ENCODE measurements around the gene SCN1A.

Gene SCN1A

GRCh38 chr2:166127217-166128155 is at the start of gene SCN1A:
Gene SCN1A (minus strand): TSS chr2:166128020. CDS start chr2:166073621, 54,399 bp downstream.
- Histone ChIP-seq H3K4me3 (ENCODE audit: low read depth in 1 of 5, low read length in 5 of 5) (no peak within 1 kb of the TSS), H3K27ac (ENCODE audit: low read depth, low read length) (no peak within 1 kb of the TSS), H3K4me1 (ENCODE audit: control insufficient read depth in 5 of 5, insufficient read depth in 5 of 5, low read length in 5 of 5) (peaks cover 0 to 16% (median 2%) of the 10 kb centered on the region in 5 donors), H3K9me3 (ENCODE audit: control insufficient read depth in 5 of 5, low read length in 5 of 5) (no peaks in the 10 kb centered on the region), H3K27me3 (ENCODE audit: control insufficient read depth in 5 of 5, insufficient read depth in 4 of 5, low read length in 5 of 5) (peaks cover 0 to 2% (median 0%) of the 10 kb centered on the region in 5 donors), H3K9ac (ENCODE audit: low read length in 5 of 5) (no peak within 1 kb of the TSS), H3K36me3 (ENCODE audit: control insufficient read depth in 5 of 5, insufficient read depth in 5 of 5, low read length in 5 of 5) (no peaks in the 10 kb centered on the region)

GRCh38 chr2:166173263-166173662 is 45.4 kb upstream of the SCN1A start:
- H3K9me3 ChIP-seq (ENCODE audit: control insufficient read depth in 5 of 5, low read length in 5 of 5): no peaks in the 10 kb centered on the region
- no peaks in the 10 kb centered on the region for H3K4me1 ChIP-seq (ENCODE audit: control insufficient read depth in 5 of 5, insufficient read depth in 5 of 5, low read length in 5 of 5)
- no peak overlapping the region for H3K27ac ChIP-seq (ENCODE audit: low read depth, low read length)
- H3K36me3 ChIP-seq (ENCODE audit: control insufficient read depth in 5 of 5, insufficient read depth in 5 of 5, low read length in 5 of 5): no peaks in the 10 kb centered on the region
- no peak overlapping the region for H3K4me3 ChIP-seq (ENCODE audit: low read depth in 1 of 5, low read length in 5 of 5)
- H3K9ac ChIP-seq (ENCODE audit: low read length in 5 of 5): no peak overlapping the region
- peaks cover 0 to 3% (median 0%) of the 10 kb centered on the region in 5 donors for H3K27me3 ChIP-seq (ENCODE audit: control insufficient read depth in 5 of 5, insufficient read depth in 4 of 5, low read length in 5 of 5)

GRCh38 chr2:166171216-166171615 is 43.4 kb upstream of the SCN1A start:
- no peak overlapping the region for H3K9ac ChIP-seq (ENCODE audit: low read length in 5 of 5)
- H3K9me3 ChIP-seq (ENCODE audit: control insufficient read depth in 5 of 5, low read length in 5 of 5): no peaks in the 10 kb centered on the region
- H3K4me1 ChIP-seq (ENCODE audit: control insufficient read depth in 5 of 5, insufficient read depth in 5 of 5, low read length in 5 of 5): no peaks in the 10 kb centered on the region
- H3K4me3 ChIP-seq (ENCODE audit: low read depth in 1 of 5, low read length in 5 of 5): no peak overlapping the region
- H3K27ac ChIP-seq (ENCODE audit: low read depth, low read length): no peak overlapping the region
- H3K36me3 ChIP-seq (ENCODE audit: control insufficient read depth in 5 of 5, insufficient read depth in 5 of 5, low read length in 5 of 5): no peaks in the 10 kb centered on the region
- H3K27me3 ChIP-seq (ENCODE audit: control insufficient read depth in 5 of 5, insufficient read depth in 4 of 5, low read length in 5 of 5): peaks cover 0 to 3% (median 0%) of the 10 kb centered on the region in 5 donors

- Histone ChIP-seq H3K27ac (ENCODE audit: low read depth, low read length) (no peak overlapping the region), H3K9ac (ENCODE audit: low read length in 5 of 5) (no peak overlapping the region), H3K36me3 (ENCODE audit: control insufficient read depth in 5 of 5, insufficient read depth in 5 of 5, low read length in 5 of 5) (no peaks in the 10 kb centered on the region), H3K4me1 (ENCODE audit: control insufficient read depth in 5 of 5, insufficient read depth in 5 of 5, low read length in 5 of 5) (no peaks in the 10 kb centered on the region), H3K27me3 (ENCODE audit: control insufficient read depth in 5 of 5, insufficient read depth in 4 of 5, low read length in 5 of 5) (peaks cover 0 to 3% (median 0%) of the 10 kb centered on the region in 5 donors), H3K4me3 (ENCODE audit: low read depth in 1 of 5, low read length in 5 of 5) (no peak overlapping the region), H3K9me3 (ENCODE audit: control insufficient read depth in 5 of 5, low read length in 5 of 5) (no peaks in the 10 kb centered on the region)
Observed at GRCh38 chr2:166170356-166170755, 42.5 kb upstream of the SCN1A start.

GRCh38 chr2:166167449-166167848 is 39.6 kb upstream of the SCN1A start:
- Histone ChIP-seq H3K27me3 (ENCODE audit: control insufficient read depth in 5 of 5, insufficient read depth in 4 of 5, low read length in 5 of 5) (peaks cover 0 to 3% (median 0%) of the 10 kb centered on the region in 5 donors), H3K4me1 (ENCODE audit: control insufficient read depth in 5 of 5, insufficient read depth in 5 of 5, low read length in 5 of 5) (no peaks in the 10 kb centered on the region), H3K9me3 (ENCODE audit: control insufficient read depth in 5 of 5, low read length in 5 of 5) (no peaks in the 10 kb centered on the region), H3K4me3 (ENCODE audit: low read depth in 1 of 5, low read length in 5 of 5) (no peak overlapping the region), H3K36me3 (ENCODE audit: control insufficient read depth in 5 of 5, insufficient read depth in 5 of 5, low read length in 5 of 5) (no peaks in the 10 kb centered on the region), H3K27ac (ENCODE audit: low read depth, low read length) (no peak overlapping the region), H3K9ac (ENCODE audit: low read length in 5 of 5) (no peak overlapping the region)

GRCh38 chr2:166163775-166164174 is 36.0 kb upstream of the SCN1A start:
- Histone ChIP-seq H3K4me1 (ENCODE audit: control insufficient read depth in 5 of 5, insufficient read depth in 5 of 5, low read length in 5 of 5) (no peaks in the 10 kb centered on the region), H3K36me3 (ENCODE audit: control insufficient read depth in 5 of 5, insufficient read depth in 5 of 5, low read length in 5 of 5) (no peaks in the 10 kb centered on the region), H3K4me3 (ENCODE audit: low read depth in 1 of 5, low read length in 5 of 5) (no peak overlapping the region), H3K27me3 (ENCODE audit: control insufficient read depth in 5 of 5, insufficient read depth in 4 of 5, low read length in 5 of 5) (no peaks in the 10 kb centered on the region), H3K9ac (ENCODE audit: low read length in 5 of 5) (no peak overlapping the region), H3K9me3 (ENCODE audit: control insufficient read depth in 5 of 5, low read length in 5 of 5) (no peaks in the 10 kb centered on the region), H3K27ac (ENCODE audit: low read depth, low read length) (no peak overlapping the region)

GRCh38 chr2:166158546-166158945 is 30.7 kb upstream of the SCN1A start:
- H3K27me3 ChIP-seq (ENCODE audit: control insufficient read depth in 5 of 5, insufficient read depth in 4 of 5, low read length in 5 of 5): no peaks in the 10 kb centered on the region
- H3K27ac ChIP-seq (ENCODE audit: low read depth, low read length): no peak overlapping the region
- H3K9ac ChIP-seq (ENCODE audit: low read length in 5 of 5): no peak overlapping the region
- no peaks in the 10 kb centered on the region for H3K4me1 ChIP-seq (ENCODE audit: control insufficient read depth in 5 of 5, insufficient read depth in 5 of 5, low read length in 5 of 5)
- no peak overlapping the region for H3K4me3 ChIP-seq (ENCODE audit: low read depth in 1 of 5, low read length in 5 of 5)
- H3K9me3 ChIP-seq (ENCODE audit: control insufficient read depth in 5 of 5, low read length in 5 of 5): no peaks in the 10 kb centered on the region
- H3K36me3 ChIP-seq (ENCODE audit: control insufficient read depth in 5 of 5, insufficient read depth in 5 of 5, low read length in 5 of 5): no peaks in the 10 kb centered on the region

GRCh38 chr2:166157578-166157977 is 29.8 kb upstream of the SCN1A start:
- no peaks in the 10 kb centered on the region for H3K4me1 ChIP-seq (ENCODE audit: control insufficient read depth in 5 of 5, insufficient read depth in 5 of 5, low read length in 5 of 5)
- no peak overlapping the region for H3K9ac ChIP-seq (ENCODE audit: low read length in 5 of 5)
- H3K4me3 ChIP-seq (ENCODE audit: low read depth in 1 of 5, low read length in 5 of 5): no peak overlapping the region
- H3K27ac ChIP-seq (ENCODE audit: low read depth, low read length): no peak overlapping the region
- H3K9me3 ChIP-seq (ENCODE audit: control insufficient read depth in 5 of 5, low read length in 5 of 5): no peaks in the 10 kb centered on the region
- no peaks in the 10 kb centered on the region for H3K36me3 ChIP-seq (ENCODE audit: control insufficient read depth in 5 of 5, insufficient read depth in 5 of 5, low read length in 5 of 5)
- no peaks in the 10 kb centered on the region for H3K27me3 ChIP-seq (ENCODE audit: control insufficient read depth in 5 of 5, insufficient read depth in 4 of 5, low read length in 5 of 5)

GRCh38 chr2:166156985-166157490 is 29.2 kb upstream of the SCN1A start:
- no peaks in the 10 kb centered on the region for H3K4me1 ChIP-seq (ENCODE audit: control insufficient read depth in 5 of 5, insufficient read depth in 5 of 5, low read length in 5 of 5)
- no peaks in the 10 kb centered on the region for H3K9me3 ChIP-seq (ENCODE audit: control insufficient read depth in 5 of 5, low read length in 5 of 5)
- no peak overlapping the region for H3K27ac ChIP-seq (ENCODE audit: low read depth, low read length)
- no peaks in the 10 kb centered on the region for H3K27me3 ChIP-seq (ENCODE audit: control insufficient read depth in 5 of 5, insufficient read depth in 4 of 5, low read length in 5 of 5)
- no peak overlapping the region for H3K4me3 ChIP-seq (ENCODE audit: low read depth in 1 of 5, low read length in 5 of 5)
- no peak overlapping the region for H3K9ac ChIP-seq (ENCODE audit: low read length in 5 of 5)
- no peaks in the 10 kb centered on the region for H3K36me3 ChIP-seq (ENCODE audit: control insufficient read depth in 5 of 5, insufficient read depth in 5 of 5, low read length in 5 of 5)

- Histone ChIP-seq H3K9ac (ENCODE audit: low read length in 5 of 5) (no peak overlapping the region), H3K27me3 (ENCODE audit: control insufficient read depth in 5 of 5, insufficient read depth in 4 of 5, low read length in 5 of 5) (no peaks in the 10 kb centered on the region), H3K4me1 (ENCODE audit: control insufficient read depth in 5 of 5, insufficient read depth in 5 of 5, low read length in 5 of 5) (no peaks in the 10 kb centered on the region), H3K9me3 (ENCODE audit: control insufficient read depth in 5 of 5, low read length in 5 of 5) (no peaks in the 10 kb centered on the region), H3K36me3 (ENCODE audit: control insufficient read depth in 5 of 5, insufficient read depth in 5 of 5, low read length in 5 of 5) (no peaks in the 10 kb centered on the region), H3K4me3 (ENCODE audit: low read depth in 1 of 5, low read length in 5 of 5) (no peak overlapping the region), H3K27ac (ENCODE audit: low read depth, low read length) (no peak overlapping the region)
Observed at GRCh38 chr2:166155589-166155988, 27.8 kb upstream of the SCN1A start.

All from subcutaneous abdominal adipose tissue (tissue), 5 donors.